GM04504 (cell line): ENCODE results near the gene ASCC3.
"Not testable (repeated sequence)": the region's sequence is repeated elsewhere in the genome, so short reads cannot be mapped to it uniquely, and the experiment has no call there.

ENCODE experiments used
- DNase-seq: peaks from one replicate; pipeline ENCODE4 v3.0.0-alpha.2; 2012; ENCODE audit warnings: low read depth

Gene ASCC3

DNA sequence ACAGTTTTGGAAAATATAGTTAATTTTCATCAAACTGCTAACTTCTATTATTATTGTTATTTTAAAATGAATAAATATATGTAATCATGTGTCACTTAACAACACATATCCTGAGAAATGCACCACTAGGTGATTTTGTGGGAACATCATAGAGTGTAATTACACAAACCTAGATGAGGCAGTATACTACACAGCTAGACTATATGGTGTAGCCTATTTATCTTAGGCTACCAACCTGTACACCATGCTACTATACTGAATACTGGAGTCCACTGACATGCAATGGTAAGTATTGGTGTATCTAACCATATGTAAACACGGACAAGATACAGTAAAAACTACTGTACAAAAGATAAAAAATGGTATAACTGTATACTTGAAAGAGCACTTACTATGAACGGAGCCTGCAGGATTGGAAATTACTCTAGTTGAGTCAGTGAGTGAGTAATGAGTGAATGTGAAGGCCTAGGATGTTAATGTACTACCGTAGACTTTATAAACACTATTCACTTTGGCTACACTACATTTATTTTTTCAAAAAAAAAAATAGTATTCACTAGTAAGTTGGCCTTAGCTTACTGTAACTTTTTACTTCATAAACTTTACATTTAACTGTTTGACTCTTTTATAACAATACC, 72.4 kb downstream of the ASCC3 start:
- DNase-seq: peak; percentile 5

DNA sequence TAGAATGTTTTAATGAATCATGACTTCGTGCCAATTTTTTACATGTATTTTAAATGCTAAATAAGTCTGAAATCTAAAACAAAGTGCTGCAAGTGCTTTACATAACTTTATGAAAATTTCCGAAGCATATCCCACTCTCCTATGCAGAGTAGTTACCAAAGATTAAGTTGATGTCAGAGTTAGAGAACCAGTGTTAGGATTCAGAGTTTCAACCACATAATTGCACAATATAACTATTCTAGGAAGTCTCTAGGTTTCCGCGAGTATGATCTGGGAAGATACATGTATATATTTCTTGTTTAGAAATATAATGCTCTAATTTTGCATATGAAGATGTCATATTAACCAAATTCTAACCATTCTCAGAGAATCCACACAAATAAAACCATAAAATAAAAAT, 74.8 kb downstream of the ASCC3 start:
- no peak for DNase-seq

DNA sequence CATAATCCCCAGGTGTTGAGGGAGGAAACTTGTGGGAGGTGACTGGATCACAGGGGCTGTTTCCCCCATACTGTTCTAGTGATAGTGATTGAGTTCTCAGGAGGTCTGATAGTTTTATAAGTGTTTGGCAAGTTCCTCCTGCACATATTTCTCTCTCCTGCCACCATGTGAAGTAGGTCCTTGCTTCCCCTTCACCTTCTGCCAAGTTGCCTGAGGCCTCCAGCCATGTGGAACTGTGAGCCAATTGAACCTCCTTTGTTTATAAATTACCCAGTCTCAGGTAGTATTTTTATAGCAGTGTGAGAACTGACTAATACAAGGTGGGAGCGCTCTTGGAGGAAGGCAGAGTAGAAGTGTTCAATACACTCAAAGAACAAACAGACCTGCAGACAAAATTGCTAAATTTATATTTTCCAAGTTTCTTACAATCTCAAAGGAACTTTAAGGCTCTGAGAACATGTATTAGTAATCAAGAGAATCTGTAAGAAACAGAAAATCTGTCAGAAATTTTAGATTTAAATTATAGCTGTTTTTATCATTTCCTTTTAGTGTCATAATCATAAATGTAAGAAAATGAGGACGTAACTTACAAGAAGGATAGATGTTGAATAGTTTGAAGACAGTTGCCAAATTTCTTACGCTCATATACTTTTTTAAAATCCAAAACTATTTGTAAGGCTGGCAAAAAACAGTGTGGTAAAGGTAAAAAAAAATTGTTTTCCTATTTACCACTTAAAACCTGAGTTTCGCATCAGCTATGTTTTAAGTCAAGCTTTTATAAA, 77.7 kb downstream of the ASCC3 start:
- DNase-seq: no peak

GRCh38 chr6:100801036-100801435, 80.1 kb downstream of the ASCC3 start:
- DNase-seq: no peak

GRCh38 chr6:100796049-100796823, 84.9 kb downstream of the ASCC3 start:
- DNase-seq: no peak

DNA sequence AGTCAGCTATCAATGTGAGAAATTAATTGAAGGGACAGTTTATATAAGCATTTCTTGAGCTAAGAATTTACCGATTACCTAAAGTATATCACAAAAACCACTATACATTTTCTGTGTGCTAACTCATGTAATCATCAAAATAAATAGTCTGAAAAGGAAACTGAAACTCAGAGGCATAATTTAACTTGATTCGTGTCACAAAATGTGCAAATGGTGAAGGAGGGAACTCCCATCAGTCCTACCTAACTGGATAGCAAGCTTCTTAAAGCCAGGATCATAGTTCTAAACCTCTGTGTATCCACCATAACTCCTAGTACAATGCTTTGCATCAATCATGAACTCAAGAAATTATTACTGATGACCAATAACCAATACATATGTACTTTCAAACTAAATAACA, 91.0 kb downstream of the ASCC3 start:
- DNase-seq: no peak

- no peak for DNase-seq
These were observed 95.1 kb downstream of the ASCC3 start for GRCh38 chr6:100785982-100786381.

DNA sequence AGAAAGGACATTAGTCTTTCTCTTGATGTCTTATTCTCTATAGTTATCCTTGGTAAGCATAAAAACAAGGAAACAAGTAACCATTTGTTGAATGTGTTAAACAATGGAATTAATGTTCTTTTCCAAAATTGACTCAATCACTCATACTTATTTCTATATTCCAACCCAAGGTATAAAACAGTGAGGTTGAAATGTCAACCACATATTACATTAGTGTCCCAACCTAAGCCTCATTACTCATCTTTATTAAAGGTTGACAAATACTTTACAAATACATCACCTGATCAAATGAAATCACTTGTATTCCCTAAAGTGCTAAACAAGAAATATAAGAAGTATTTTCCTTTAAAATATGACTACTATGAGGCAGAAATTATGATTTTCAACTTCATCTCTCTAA, 100.5 kb downstream of the ASCC3 start:
- no peak for DNase-seq

DNA sequence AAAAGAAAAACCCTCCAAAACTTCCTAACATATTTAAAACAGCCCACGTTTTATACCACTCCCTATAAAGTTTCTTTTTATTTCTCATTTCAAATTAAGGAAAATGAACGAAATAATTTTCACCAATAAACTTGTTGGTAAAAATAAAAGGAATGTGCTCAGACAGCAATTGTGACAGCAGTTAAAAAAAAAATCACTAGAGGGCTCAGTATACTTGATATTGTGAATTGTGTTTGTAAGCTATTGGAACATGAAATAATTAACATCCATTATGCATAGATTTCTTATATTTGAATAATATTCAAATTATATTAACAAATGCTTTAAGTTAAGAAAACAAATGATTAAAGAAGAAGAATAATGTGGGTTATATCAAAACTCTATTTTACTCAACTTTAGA, 105.5 kb downstream of the ASCC3 start:
- DNase-seq: no peak

- DNase-seq: no peak
These were observed 106.4 kb downstream of the ASCC3 start for GRCh38 chr6:100774681-100775080.

GRCh38 chr6:100768816-100769351, 112.2 kb downstream of the ASCC3 start:
- DNase-seq: no peak

DNA sequence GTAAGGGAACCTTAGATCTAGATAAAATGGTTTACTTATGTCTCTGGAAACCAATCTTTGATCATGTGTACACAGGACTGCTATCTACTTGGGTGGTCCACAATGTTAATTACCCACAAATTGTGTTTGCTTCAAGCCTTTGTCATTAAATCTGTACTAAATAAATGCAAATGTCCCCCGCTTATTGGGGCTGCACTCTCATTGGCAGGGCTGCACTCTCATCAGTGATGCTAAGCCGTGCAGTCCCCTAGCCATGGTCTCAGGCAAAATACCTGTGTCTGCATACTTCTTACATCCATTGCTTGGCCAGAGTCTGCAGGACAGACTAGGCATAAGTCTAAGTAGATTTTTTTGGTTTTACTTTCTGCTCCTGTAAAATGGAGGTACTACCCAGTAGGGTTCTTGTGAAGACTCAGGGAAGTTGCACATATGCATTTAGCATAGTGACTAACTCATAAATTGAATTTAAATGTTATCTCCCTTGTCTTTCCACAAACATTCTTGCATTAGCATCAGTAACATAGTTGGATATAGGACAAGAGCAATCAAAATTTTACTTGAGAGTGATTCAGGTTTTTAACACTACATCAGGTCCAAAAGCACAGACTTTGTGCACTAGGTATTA, 117.4 kb downstream of the ASCC3 start:
- no peak for DNase-seq

DNA sequence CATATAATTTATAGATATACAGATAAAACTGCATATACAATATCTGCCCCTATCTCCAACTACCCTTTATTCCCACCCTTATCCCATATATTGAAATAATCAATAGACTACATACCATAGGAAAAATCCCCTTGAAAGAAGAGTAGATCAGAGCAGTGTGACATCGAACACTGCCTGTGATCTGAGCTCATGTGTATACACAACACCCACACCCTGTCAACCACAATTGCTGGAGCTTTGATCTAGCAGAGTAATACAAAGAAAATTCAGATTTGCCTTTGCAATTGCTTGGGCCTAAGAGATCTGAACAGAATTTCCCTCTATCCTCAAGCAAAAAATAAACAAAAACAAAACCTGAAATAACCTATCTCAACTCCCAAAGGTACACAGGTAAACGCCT, 119.3 kb downstream of the ASCC3 start:
- DNase-seq: no peak

- DNase-seq: not testable (repeated sequence)
These were observed 122.7 kb downstream of the ASCC3 start for GRCh38 chr6:100758386-100758785.

DNA sequence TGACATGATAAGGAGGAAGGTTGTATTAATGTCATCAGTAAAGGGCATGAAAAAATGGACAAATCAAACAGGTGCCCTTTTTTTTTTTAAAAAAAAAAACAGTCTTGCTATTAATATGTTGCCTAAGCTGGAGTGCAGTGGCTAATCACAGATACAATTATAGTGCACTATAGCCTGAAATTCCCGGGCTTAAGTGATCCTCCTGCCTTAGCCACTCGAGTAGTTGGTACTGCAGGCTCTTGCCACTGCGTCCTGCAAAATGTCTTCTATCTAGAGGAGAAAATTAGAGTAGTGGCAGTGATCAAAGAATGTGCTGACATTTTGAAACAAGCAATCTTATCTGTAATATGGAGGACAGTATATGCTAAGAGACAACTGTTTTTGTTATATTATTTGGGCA, 127.7 kb downstream of the ASCC3 start:
- DNase-seq: no peak

DNA sequence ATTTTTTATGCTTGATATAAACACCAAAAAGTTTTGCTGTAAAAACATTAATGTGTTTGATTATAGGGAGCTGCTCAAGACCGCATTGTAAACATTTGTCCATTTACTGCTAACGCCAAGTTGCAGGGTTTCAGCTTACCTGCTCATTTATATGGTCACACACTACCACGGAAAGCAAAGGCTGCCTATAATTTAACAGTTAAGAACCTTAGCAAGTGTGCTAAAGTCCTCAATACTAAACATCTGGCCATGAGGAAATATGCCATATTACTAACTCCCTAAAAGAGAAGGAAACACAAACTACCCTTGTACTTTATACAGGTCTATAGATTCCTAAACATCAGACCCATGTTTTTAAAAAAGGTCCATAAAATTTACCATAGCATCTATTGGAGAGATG, 129.5 kb downstream of the ASCC3 start:
- DNase-seq: no peak

DNA sequence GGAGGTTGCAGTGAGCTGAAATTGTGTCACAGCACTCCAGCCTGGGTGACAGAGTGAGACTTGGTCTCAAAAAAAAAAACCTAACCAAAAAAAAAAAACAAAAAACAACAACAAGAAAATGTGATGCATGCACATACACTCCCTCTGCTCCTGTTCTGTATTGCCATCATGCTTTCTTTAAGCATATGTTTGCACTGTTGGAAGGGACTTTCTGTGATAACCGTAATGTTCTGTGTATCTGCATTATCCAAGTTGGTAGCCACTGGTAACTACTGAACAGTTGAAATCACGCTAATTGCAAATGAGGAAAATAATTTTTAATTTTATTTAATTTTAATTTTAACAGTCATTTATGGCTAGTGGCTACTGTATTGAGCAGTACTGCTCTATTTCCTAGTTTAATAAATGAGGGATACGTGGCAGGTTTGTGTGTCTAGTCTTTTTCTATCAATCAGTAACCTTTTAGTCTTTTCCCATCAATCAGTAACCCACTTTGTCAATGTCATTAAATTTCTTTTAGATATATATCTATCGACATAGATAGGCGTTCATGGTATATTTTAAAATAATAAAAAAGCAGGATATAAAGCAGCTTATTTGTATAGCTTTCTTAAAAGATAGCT, 135.6 kb downstream of the ASCC3 start:
- DNase-seq: no peak

- no peak for DNase-seq
These were observed 140.7 kb downstream of the ASCC3 start for GRCh38 chr6:100740439-100740838.

DNA sequence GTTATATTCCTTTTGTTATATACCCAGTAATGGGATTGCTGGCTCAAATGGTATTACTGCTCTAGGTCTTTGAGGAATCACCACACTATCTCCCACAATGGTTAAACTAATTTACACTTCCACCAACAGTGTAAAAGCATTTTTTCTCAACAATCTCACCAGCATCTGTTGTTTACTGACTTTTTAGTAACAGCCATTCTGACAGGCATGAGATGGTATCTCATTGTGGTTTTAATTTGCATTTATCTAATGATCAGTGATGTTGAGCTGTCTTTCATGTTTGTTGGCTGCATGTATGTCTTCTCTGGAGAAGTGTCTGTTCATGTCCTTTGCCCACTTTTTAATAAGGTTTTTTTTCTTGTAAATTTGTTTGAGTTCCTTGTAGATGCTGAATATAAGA, 143.4 kb downstream of the ASCC3 start:
- not testable (repeated sequence) for DNase-seq

GRCh38 chr6:100731411-100731810, 149.7 kb downstream of the ASCC3 start:
- no peak for DNase-seq

GRCh38 chr6:100730001-100730980, 150.8 kb downstream of the ASCC3 start:
- DNase-seq: no peak
